ENCODE data around the gene PYCR2.
"Not testable (repeated sequence)": the region's sequence is repeated elsewhere in the genome, so short reads cannot be mapped to it uniquely, and the experiment has no call there.

The PYCR2 gene

GRCh38 chr1:225890346-225891228 lies 33.5 kb downstream of the PYCR2 start:
- no peak for DNase-seq (ENCODE audit: low read depth)

- DNase-seq (ENCODE audit: low read depth): no peak
Measured at GRCh38 chr1:225889743-225890142, 34.3 kb downstream of the PYCR2 start.

GRCh38 chr1:225888898-225889601 lies 35.0 kb downstream of the PYCR2 start, which contains the start of gene LEFTY1:
Gene LEFTY1, minus strand, starts transcription at chr1:225889146. Its CDS starts 80 bp downstream, at chr1:225889066.
- DNase-seq (ENCODE audit: low read depth): no peak

- DNase-seq (ENCODE audit: low read depth): no peak
Measured at GRCh38 chr1:225888289-225888897, 35.7 kb downstream of the PYCR2 start.

- not testable (repeated sequence) for DNase-seq (ENCODE audit: low read depth)
Measured at GRCh38 chr1:225887554-225888288, 36.3 kb downstream of the PYCR2 start.

- DNase-seq (ENCODE audit: low read depth): no peak
Measured at GRCh38 chr1:225887030-225887314, 37.1 kb downstream of the PYCR2 start.

- DNase-seq (ENCODE audit: low read depth): no peak
Measured at GRCh38 chr1:225886159-225887029, 37.7 kb downstream of the PYCR2 start.

GRCh38 chr1:225885336-225885735 lies 38.7 kb downstream of the PYCR2 start:
- DNase-seq (ENCODE audit: low read depth): no peak

GRCh38 chr1:225883616-225884265 lies 40.3 kb downstream of the PYCR2 start:
- no peak for DNase-seq (ENCODE audit: low read depth)

GRCh38 chr1:225882694-225883615 lies 41.1 kb downstream of the PYCR2 start:
- no peak for DNase-seq (ENCODE audit: low read depth)

GRCh38 chr1:225881959-225882693 lies 41.9 kb downstream of the PYCR2 start, which contains the start of gene TMEM63A:
Gene TMEM63A, minus strand, starts transcription at chr1:225882380. Its CDS starts 4,800 bp downstream, at chr1:225877580.
- DNase-seq (ENCODE audit: low read depth): peak; percentile 89

- DNase-seq (ENCODE audit: low read depth): peak; percentile 49
Measured at GRCh38 chr1:225881081-225881958, 42.7 kb downstream of the PYCR2 start.

GRCh38 chr1:225880636-225881035 lies 43.4 kb downstream of the PYCR2 start:
- DNase-seq (ENCODE audit: low read depth): no peak

GRCh38 chr1:225880222-225880588 lies 43.8 kb downstream of the PYCR2 start:
- no peak for DNase-seq (ENCODE audit: low read depth)

GRCh38 chr1:225879521-225880221 lies 44.4 kb downstream of the PYCR2 start:
- no peak for DNase-seq (ENCODE audit: low read depth)

GRCh38 chr1:225878282-225878681 lies 45.8 kb downstream of the PYCR2 start:
- no peak for DNase-seq (ENCODE audit: low read depth)

- DNase-seq (ENCODE audit: low read depth): no peak
Measured at GRCh38 chr1:225877580-225877979, 46.5 kb downstream of the PYCR2 start.
